HL-60 (cell line): ENCODE measurements around the gene H1-8.
"Not testable (repeated sequence)": the region's sequence is repeated elsewhere in the genome, so short reads cannot be mapped to it uniquely, and the experiment has no call there.

ENCODE experiments used
- GABPA ChIP-seq: IDR thresholded peaks from 2 replicates; pipeline ENCODE4 v1.6.1; 2012; ENCODE audit warnings: low read depth
- POLR2AphosphoS5 ChIP-seq: IDR thresholded peaks from 2 replicates; pipeline ENCODE4 v1.6.1; 2012; ENCODE audit warnings: low read depth
- SPI1 ChIP-seq: IDR thresholded peaks from 2 replicates; pipeline ENCODE4 v1.6.1; 2012; ENCODE audit warnings: low read depth, mild to moderate bottlenecking, borderline replicate concordance
- TF ChIP-seq, protein P1 (sequence below): IDR thresholded peaks from one replicate; pipeline ENCODE4 v1.5.1; 2011; ENCODE audit warnings: low read length, control low read depth, inconsistent platforms; ENCODE audit not compliant: insufficient read depth
- TF ChIP-seq, protein P2 (sequence below): IDR thresholded peaks from 2 replicates; pipeline ENCODE4 v1.6.1; 2012; ENCODE audit warnings: low read depth; ENCODE audit not compliant: insufficient replicate concordance

DNA sequence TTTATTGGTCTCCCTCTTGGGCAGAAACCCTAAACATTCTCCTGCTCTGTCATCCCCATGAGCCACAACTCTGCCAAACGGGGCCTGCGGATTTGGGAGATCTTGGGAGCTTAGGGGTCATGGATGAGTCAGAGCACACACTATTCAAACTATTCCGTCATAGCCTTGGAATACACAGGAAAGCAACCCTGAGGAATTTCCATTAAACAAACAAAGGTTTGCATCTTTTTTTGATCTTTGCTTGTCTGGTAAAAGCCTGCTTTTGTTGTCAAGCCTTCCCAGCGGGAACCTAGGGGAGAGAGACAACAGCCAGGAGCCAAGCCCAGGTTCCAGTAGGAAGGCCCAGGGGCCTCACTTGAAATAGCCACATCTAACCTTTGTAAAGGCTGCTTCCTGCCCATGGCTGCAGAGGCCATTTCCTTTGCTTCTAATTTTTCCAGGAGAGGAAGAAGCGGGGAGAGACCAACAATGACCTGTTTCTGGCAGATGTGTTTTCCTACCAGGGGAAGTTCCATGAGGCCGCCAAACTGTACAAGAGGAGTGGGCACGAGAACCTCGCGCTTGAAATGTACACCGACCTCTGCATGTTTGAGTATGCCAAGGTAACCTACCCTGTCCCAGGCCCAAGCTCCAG, 47.9 kb upstream of the H1-8 start:
- not testable (repeated sequence) for TF ChIP-seq POLR2AphosphoS5, SPI1, GABPA
- TF ChIP-seq, protein P1, sequence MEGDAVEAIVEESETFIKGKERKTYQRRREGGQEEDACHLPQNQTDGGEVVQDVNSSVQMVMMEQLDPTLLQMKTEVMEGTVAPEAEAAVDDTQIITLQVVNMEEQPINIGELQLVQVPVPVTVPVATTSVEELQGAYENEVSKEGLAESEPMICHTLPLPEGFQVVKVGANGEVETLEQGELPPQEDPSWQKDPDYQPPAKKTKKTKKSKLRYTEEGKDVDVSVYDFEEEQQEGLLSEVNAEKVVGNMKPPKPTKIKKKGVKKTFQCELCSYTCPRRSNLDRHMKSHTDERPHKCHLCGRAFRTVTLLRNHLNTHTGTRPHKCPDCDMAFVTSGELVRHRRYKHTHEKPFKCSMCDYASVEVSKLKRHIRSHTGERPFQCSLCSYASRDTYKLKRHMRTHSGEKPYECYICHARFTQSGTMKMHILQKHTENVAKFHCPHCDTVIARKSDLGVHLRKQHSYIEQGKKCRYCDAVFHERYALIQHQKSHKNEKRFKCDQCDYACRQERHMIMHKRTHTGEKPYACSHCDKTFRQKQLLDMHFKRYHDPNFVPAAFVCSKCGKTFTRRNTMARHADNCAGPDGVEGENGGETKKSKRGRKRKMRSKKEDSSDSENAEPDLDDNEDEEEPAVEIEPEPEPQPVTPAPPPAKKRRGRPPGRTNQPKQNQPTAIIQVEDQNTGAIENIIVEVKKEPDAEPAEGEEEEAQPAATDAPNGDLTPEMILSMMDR = not testable (repeated sequence)
- TF ChIP-seq, protein P2, sequence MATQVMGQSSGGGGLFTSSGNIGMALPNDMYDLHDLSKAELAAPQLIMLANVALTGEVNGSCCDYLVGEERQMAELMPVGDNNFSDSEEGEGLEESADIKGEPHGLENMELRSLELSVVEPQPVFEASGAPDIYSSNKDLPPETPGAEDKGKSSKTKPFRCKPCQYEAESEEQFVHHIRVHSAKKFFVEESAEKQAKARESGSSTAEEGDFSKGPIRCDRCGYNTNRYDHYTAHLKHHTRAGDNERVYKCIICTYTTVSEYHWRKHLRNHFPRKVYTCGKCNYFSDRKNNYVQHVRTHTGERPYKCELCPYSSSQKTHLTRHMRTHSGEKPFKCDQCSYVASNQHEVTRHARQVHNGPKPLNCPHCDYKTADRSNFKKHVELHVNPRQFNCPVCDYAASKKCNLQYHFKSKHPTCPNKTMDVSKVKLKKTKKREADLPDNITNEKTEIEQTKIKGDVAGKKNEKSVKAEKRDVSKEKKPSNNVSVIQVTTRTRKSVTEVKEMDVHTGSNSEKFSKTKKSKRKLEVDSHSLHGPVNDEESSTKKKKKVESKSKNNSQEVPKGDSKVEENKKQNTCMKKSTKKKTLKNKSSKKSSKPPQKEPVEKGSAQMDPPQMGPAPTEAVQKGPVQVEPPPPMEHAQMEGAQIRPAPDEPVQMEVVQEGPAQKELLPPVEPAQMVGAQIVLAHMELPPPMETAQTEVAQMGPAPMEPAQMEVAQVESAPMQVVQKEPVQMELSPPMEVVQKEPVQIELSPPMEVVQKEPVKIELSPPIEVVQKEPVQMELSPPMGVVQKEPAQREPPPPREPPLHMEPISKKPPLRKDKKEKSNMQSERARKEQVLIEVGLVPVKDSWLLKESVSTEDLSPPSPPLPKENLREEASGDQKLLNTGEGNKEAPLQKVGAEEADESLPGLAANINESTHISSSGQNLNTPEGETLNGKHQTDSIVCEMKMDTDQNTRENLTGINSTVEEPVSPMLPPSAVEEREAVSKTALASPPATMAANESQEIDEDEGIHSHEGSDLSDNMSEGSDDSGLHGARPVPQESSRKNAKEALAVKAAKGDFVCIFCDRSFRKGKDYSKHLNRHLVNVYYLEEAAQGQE = not testable (repeated sequence)
